Testis (tissue), 3 donors: ENCODE measurements around the gene LBP. TPM values are rescaled to one million over a fixed set of nuclear protein-coding genes. Genes with fewer than 3 reads are reported as not detected.

Experiments used
- DNase-seq: peaks from one replicate; pipeline ENCODE4 v3.0.0-alpha.2; 2019
- H3K27ac ChIP-seq, 2 donors: fragments of 200-600 bp; sonication (generic); one replicate each; pipeline ENCODE4 v1.5.1; 2019
- H3K27me3 ChIP-seq: fragments of 200-600 bp; sonication (generic); one replicate; pipeline ENCODE4 v1.5.1; 2019
- H3K36me3 ChIP-seq: fragments of 200-600 bp; sonication (generic); one replicate; pipeline ENCODE4 v1.5.1; 2017; ENCODE audit warnings: low read depth; ENCODE audit errors: missing control alignments
- H3K4me1 ChIP-seq: fragments of 200-600 bp; sonication (generic); one replicate; pipeline ENCODE4 v1.5.1; 2019
- H3K4me3 ChIP-seq, 2 donors: fragments of 200-600 bp; sonication (generic); one replicate each; pipeline ENCODE4 v1.5.1; 2017 to 2019
- H3K9me3 ChIP-seq: fragments of 200-600 bp; sonication (generic); one replicate; pipeline ENCODE4 v1.5.1; 2017
- CTCF ChIP-seq, 3 experiments: fragments of 450-650 bp in 2 of 3; fragments of 200-600 bp in 1 of 3; sonication (generic) in 1 of 3; IDR thresholded peaks; one replicate each; pipeline ENCODE4 v1.5.1; 2016 to 2019; ENCODE audit warnings: antibody characterized with exemption in 3 of 3, mild to moderate bottlenecking in 2 of 3, moderate library complexity in 1 of 3
- POLR2A ChIP-seq: fragments of 450-650 bp; IDR thresholded peaks from one replicate; pipeline ENCODE4 v1.6.1; 2017; ENCODE audit warnings: antibody characterized with exemption, mild to moderate bottlenecking, moderate library complexity
- WGBS, 2 donors: methylation state at CpG; one replicate each; pipeline ENCODE4 v1.1.5; 2018; 5-methylcytosine and 5-hydroxymethylcytosine counted together
- intact Hi-C: fragments of 100-400 bp; cut with DNase I; formaldehyde crosslinking; loops from one replicate; pipeline ENCODE4 v1.15.1; 2023; ENCODE audit warnings: low total_unique reads
- polyA plus RNA-seq: library from polyadenylated mRNA; stranded (reverse); fragments of 350-450 nt; fragmentation: Illumina TruSeq; extraction: RNeasy Lipid Tissue Mini Kit (QIAGEN cat#74804); gene quantifications from one replicate; pipeline ENCODE4 v1.2.3, GENCODE V29; 2014; ENCODE audit warnings: low read depth, low replicate concordance; ENCODE audit not compliant: insufficient read depth
- total RNA-seq, 2 donors: library from RNA; depleted of rRNA; stranded (reverse); fragments of >200 nt; gene quantifications; one replicate each; pipeline ENCODE4 v1.2.3, GENCODE V29; 2016

Gene LBP
- total and polyA plus RNA-seq, 3 donors from 2014 or later: 0.87 to 1.3 (median 1.2) TPM

GRCh38 chr20:38355161-38356012, 9.1 kb downstream of the LBP start:
- 81 to 85% methylated on average over 15 to 18 of the region's 18 CpGs for WGBS, 2 donors
- peaks cover 12% of the 10 kb centered on the region for H3K4me1 ChIP-seq
- DNase-seq: no peak
- H3K27ac ChIP-seq: no peak overlapping the region
- TF ChIP-seq CTCF (IDR thresholded peaks at IDR 0.05) (no peak), POLR2A (no peak)
- no peaks in the 10 kb centered on the region for H3K9me3 ChIP-seq
- no peak overlapping the region for H3K4me3 ChIP-seq
- no peaks in the 10 kb centered on the region for H3K36me3 ChIP-seq
- intact Hi-C loops: no loop called here
- H3K27me3 ChIP-seq: no peaks in the 10 kb centered on the region

GRCh38 chr20:38357653-38358207, 11.4 kb downstream of the LBP start:
- no peak for DNase-seq
- TF ChIP-seq POLR2A (no peak), CTCF (IDR thresholded peaks at IDR 0.05) (no peak)
- no peaks in the 10 kb centered on the region for H3K9me3 ChIP-seq
- no peaks in the 10 kb centered on the region for H3K36me3 ChIP-seq
- H3K27me3 ChIP-seq: no peaks in the 10 kb centered on the region
- intact Hi-C loops: no loop called here
- no peak overlapping the region for H3K27ac ChIP-seq
- WGBS, 2 donors: 86 to 94% methylated on average over 7 of the region's 7 CpGs
- no peak overlapping the region for H3K4me3 ChIP-seq
- H3K4me1 ChIP-seq: no peaks in the 10 kb centered on the region

- TF ChIP-seq POLR2A (no peak), CTCF (IDR thresholded peaks at IDR 0.05) (no peak)
- no peak overlapping the region for H3K27ac ChIP-seq
- DNase-seq: no peak
- no peaks in the 10 kb centered on the region for H3K27me3 ChIP-seq
- H3K4me3 ChIP-seq: no peak overlapping the region
- H3K9me3 ChIP-seq: no peaks in the 10 kb centered on the region
- no peaks in the 10 kb centered on the region for H3K36me3 ChIP-seq
- intact Hi-C loops: no loop called here
- WGBS, 2 donors: 77 to 79% methylated on average over 7 of the region's 7 CpGs
- H3K4me1 ChIP-seq: no peaks in the 10 kb centered on the region
Observed at GRCh38 chr20:38358556-38358955, 12.3 kb downstream of the LBP start.

GRCh38 chr20:38363004-38363747, 16.9 kb downstream of the LBP start:
- Histone ChIP-seq H3K27me3 (no peaks in the 10 kb centered on the region), H3K9me3 (no peaks in the 10 kb centered on the region), H3K27ac (no peak overlapping the region), H3K4me3 (no peak overlapping the region), H3K4me1 (no peaks in the 10 kb centered on the region), H3K36me3 (no peaks in the 10 kb centered on the region)
- 93 to 96% methylated on average over 8 of the region's 8 CpGs for WGBS, 2 donors
- TF ChIP-seq POLR2A (no peak), CTCF (IDR thresholded peaks at IDR 0.05) (no peak)
- no peak for DNase-seq
- intact Hi-C loops: no loop called here
